HepG2 (cell line): ENCODE data around the gene PMIS2. TPM values are rescaled to one million over a fixed set of nuclear protein-coding genes. Genes with fewer than 3 reads are reported as not detected.
"Not testable (repeated sequence)": the region's sequence is repeated elsewhere in the genome, so short reads cannot be mapped to it uniquely, and the experiment has no call there.

Source experiments
- ATAC-seq: fragments of 200-7000 bp; cut with Tn5 transposase; 3 replicates; pipeline ENCODE4 v1.9.1; 2020; ENCODE audit warnings: mild to moderate bottlenecking, moderate library complexity
- BruUV-seq: library from RNA; stranded (reverse); fragments of 400-500 nt; replicated peaks from 2 replicates; lab custom pipeline; 2021; lab: Mats Ljungman, UMichigan
- CTCF ChIA-PET: fragments of 300-600 bp; formaldehyde crosslinking; extraction: SDS; loops from one replicate; lab custom pipeline; 2021; ENCODE audit warnings: low total read pairs, inconsistent platforms, low intra/inter-chr PET ratio; lab: Yijun Ruan, JAX
- POLR2A ChIA-PET: fragments of 350-600 bp; sonication (Branson Sonifier 250); formaldehyde crosslinking; loops from one replicate; lab custom pipeline; 2020; ENCODE audit warnings: antibody characterized with exemption, inconsistent platforms; lab: Yijun Ruan, JAX
- DNase-seq: peaks from one replicate; pipeline ENCODE4 v3.0.0-alpha.2; 2015; ENCODE audit warnings: low spot score
- FAIRE-seq: peaks from 3 replicates; lab custom pipeline; 2011; peaks lifted over from hg19 to GRCh38; lab: Jason Lieb, UNC
- H2AFZ ChIP-seq: one replicate; pipeline ENCODE4 v1.6.1; 2011; ENCODE audit warnings: low read length, inconsistent platforms
- H3K27ac ChIP-seq: fragments of 300-600 bp; 3 replicates; pipeline ENCODE4 v1.8.0; 2011; ENCODE audit warnings: mixed run types, mild to moderate bottlenecking, mixed read lengths, low read length, inconsistent platforms; ENCODE audit not compliant: insufficient read depth; ENCODE audit errors: extremely low read length
- H3K27me3 ChIP-seq, 2 experiments: fragments of 200-600 bp in 1 of 2; 2 replicates in 1 of 2; 3 replicates in 1 of 2; pipeline versions ENCODE4 v1.6.0 to v1.8.0; 2011; ENCODE audit warnings: low read length in 2 of 2, mild to moderate bottlenecking in 2 of 2, moderate library complexity in 2 of 2, inconsistent platforms in 1 of 2; ENCODE audit not compliant: insufficient read depth in 2 of 2, control insufficient read depth in 1 of 2
- H3K36me3 ChIP-seq, 2 experiments: fragments of 200-600 bp in 1 of 2; replicated peaks in 1 of 2; 2 replicates in 1 of 2; 3 replicates in 1 of 2; pipeline versions ENCODE4 v1.5.1 to v1.8.0; 2011; ENCODE audit warnings: low read length in 2 of 2, inconsistent platforms in 1 of 2; ENCODE audit not compliant: insufficient read depth in 2 of 2, control insufficient read depth in 1 of 2
- H3K4me1 ChIP-seq: 2 replicates; pipeline ENCODE4 v1.5.1; 2012; ENCODE audit warnings: low read length, inconsistent platforms; ENCODE audit not compliant: insufficient read depth
- H3K4me2 ChIP-seq: 2 replicates; pipeline ENCODE4 v1.6.0; 2011; ENCODE audit warnings: low read depth, low read length, inconsistent platforms
- H3K4me3 ChIP-seq, 3 experiments: fragments of 200-600 bp in 1 of 3; sonication (generic), shearing (Covaris generic) in 1 of 3; replicated peaks in 1 of 3; 2 replicates each; pipeline ENCODE4 v1.5.1; 2011 to 2016; ENCODE audit warnings: low read length in 3 of 3, inconsistent platforms in 2 of 3, low read depth in 2 of 3, mild to moderate bottlenecking in 2 of 3, control low read depth in 1 of 3, mixed read lengths in 1 of 3; ENCODE audit not compliant: insufficient read depth in 1 of 3
- H3K79me2 ChIP-seq: one replicate; pipeline ENCODE4 v1.6.1; 2011; ENCODE audit warnings: low read length, inconsistent platforms; ENCODE audit not compliant: insufficient read depth
- H3K9ac ChIP-seq: 2 replicates; pipeline ENCODE4 v1.6.0; 2011; ENCODE audit warnings: mild to moderate bottlenecking, low read depth, low read length, inconsistent platforms; ENCODE audit not compliant: insufficient read depth
- H3K9me3 ChIP-seq: 2 replicates; pipeline ENCODE4 v1.5.1; 2012; ENCODE audit warnings: mild to moderate bottlenecking, low read length
- H4K20me1 ChIP-seq: 2 replicates; pipeline ENCODE4 v1.6.0; 2011; ENCODE audit warnings: inconsistent platforms, mild to moderate bottlenecking, low read length, moderate library complexity; ENCODE audit not compliant: insufficient read depth
- DPF2 ChIP-seq: sonication (generic); formaldehyde crosslinking; IDR thresholded peaks from 2 replicates; pipeline ENCODE4 v1.4.0; 2020; ENCODE audit warnings: mild to moderate bottlenecking, low read depth, missing genetic modification reagents, borderline replicate concordance
- EEA1 ChIP-seq: sonication (generic); formaldehyde crosslinking; IDR thresholded peaks from 2 replicates; pipeline ENCODE4 v1.5.1; 2020; ENCODE audit warnings: mild to moderate bottlenecking, missing genetic modification reagents, borderline replicate concordance
- ETV5 ChIP-seq: IDR thresholded peaks from 2 replicates; pipeline ENCODE4 v1.6.1; 2018; ENCODE audit warnings: missing biosample characterization, missing genetic modification reagents, inconsistent platforms, borderline replicate concordance
- FOXC1 ChIP-seq: sonication (generic); formaldehyde crosslinking; IDR thresholded peaks from 2 replicates; pipeline ENCODE4 v1.8.0; 2022; ENCODE audit warnings: mild to moderate bottlenecking, missing genetic modification reagents, borderline replicate concordance
- HNRNPK ChIP-seq: fragments of 200-400 bp; formaldehyde crosslinking; IDR thresholded peaks from 2 replicates; pipeline ENCODE4 v1.6.1; 2018; ENCODE audit warnings: low read length, low read depth, moderate library complexity, mild to moderate bottlenecking; ENCODE audit not compliant: poor library complexity, severe bottlenecking
- SRF ChIP-seq: IDR thresholded peaks from 2 replicates; pipeline ENCODE4 v1.6.1; 2011; ENCODE audit warnings: mild to moderate bottlenecking, low read depth, low read length, moderate library complexity
- TBP ChIP-seq: sonication (generic); formaldehyde crosslinking; IDR thresholded peaks from 2 replicates; pipeline ENCODE4 v1.5.0; 2020; ENCODE audit warnings: missing genetic modification reagents
- ZNF121 ChIP-seq: sonication (generic); formaldehyde crosslinking; IDR thresholded peaks from 2 replicates; pipeline ENCODE4 v1.5.0; 2020; ENCODE audit warnings: mild to moderate bottlenecking, missing genetic modification reagents
- ZNF280B ChIP-seq: sonication (generic); formaldehyde crosslinking; IDR thresholded peaks from 2 replicates; pipeline ENCODE4 v1.5.0; 2020; ENCODE audit warnings: missing genetic modification reagents, mild to moderate bottlenecking, borderline replicate concordance
- ZNF30 ChIP-seq: sonication (generic); formaldehyde crosslinking; IDR thresholded peaks from 2 replicates; pipeline ENCODE4 v1.5.0; 2020; ENCODE audit warnings: mild to moderate bottlenecking, missing genetic modification reagents
- ZNF770 ChIP-seq: sonication (generic); formaldehyde crosslinking; IDR thresholded peaks from 2 replicates; pipeline ENCODE4 v1.5.0; 2020; ENCODE audit warnings: mild to moderate bottlenecking, missing genetic modification reagents
- WGBS: methylation state at CpG from one replicate; pipeline ENCODE4 v1.1.6; 2017; ENCODE audit warnings: low lambda C conversion rate; 5-methylcytosine and 5-hydroxymethylcytosine counted together
- in situ Hi-C: cut with HindIII; loops from 2 replicates; pipeline ENCODE4 v1.10.0; 2017; ENCODE audit warnings: low pct_unique_long_range_greater_than_20kb; ENCODE audit not compliant: extremely low pct_ligation_motif_present
- intact Hi-C: fragments of 100-400 bp; cut with micrococcal nuclease; formaldehyde crosslinking; loops from one replicate; pipeline ENCODE4 v1.10.0; 2022; ENCODE audit not compliant: unreplicated experiment
- polyA plus RNA-seq, 8 experiments: library from polyadenylated mRNA; depleted of rRNA in 3 of 8; stranded (reverse) in 7 of 8; unstranded in 1 of 8; fragments of >200 nt; fragmentation: Illumina TruSeq in 4 of 8; extraction: Trizol in 4 of 8; gene quantifications; 2 replicates each; pipeline versions ENCODE4 v1.2.1 to v1.2.3, GENCODE V29; 2011 to 2016; ENCODE audit warnings: low read depth in 4 of 8, missing spikeins in 1 of 8, mixed read lengths in 1 of 8; ENCODE audit not compliant: insufficient read depth in 1 of 8
- total RNA-seq, 5 experiments: library from RNA; depleted of rRNA; stranded (reverse); fragments of >200 nt; fragmentation: Illumina TruSeq; extraction: Trizol; gene quantifications; 2 replicates each; pipeline ENCODE4 v1.2.3, GENCODE V29; 2016; ENCODE audit warnings: low read depth in 1 of 5

Gene PMIS2
- total and polyA plus RNA-seq, 2 of the 13 experiments (the other 11 are each of a cell fraction or from before 2014, with no cell fraction given) = not detected

GRCh38 chr19:35592226-35592625 is 6.3 kb downstream of the PMIS2 start (continued):
- TF ChIP-seq ETV5 (CRISPR knock-in tag) = no peak
- TF ChIP-seq, all 625 proteins: peak for 6

GRCh38 chr19:35595026-35595425 is 9.1 kb downstream of the PMIS2 start:
- TF ChIP-seq ZNF770 (CRISPR knock-in tag) = 0 out of 2 replicates have a peak, but pooled peaks have one; percentile 5
- TF ChIP-seq ZNF121 (CRISPR knock-in tag) = peak; percentile 91
- TF ChIP-seq, all 625 proteins: peak for 2; not testable (repeated sequence) for 623
- H3K79me2 ChIP-seq, H2AFZ ChIP-seq, in situ Hi-C loops, ATAC-seq, intact Hi-C loops, H4K20me1 ChIP-seq, POLR2A ChIA-PET, BruUV-seq, DNase-seq, H3K27ac ChIP-seq, H3K4me2 ChIP-seq, H3K36me3 ChIP-seq, H3K27me3 ChIP-seq, CTCF ChIA-PET, H3K9ac ChIP-seq, FAIRE-seq, H3K9me3 ChIP-seq, H3K4me3 ChIP-seq: not testable (repeated sequence)
- WGBS = 36% methylated on average over 3 of the region's 3 CpGs
- peaks cover 31% of the 10 kb centered on the region for H3K4me1 ChIP-seq

GRCh38 chr19:35595928-35596327 is 10.0 kb downstream of the PMIS2 start:
- Histone ChIP-seq H3K27me3 (no peaks in the 10 kb centered on the region), H3K36me3 (no peaks in the 10 kb centered on the region), H4K20me1 (no peaks in the 10 kb centered on the region), H3K4me2 (no peak overlapping the region), H3K79me2 (no peaks in the 10 kb centered on the region), H2AFZ (no peak overlapping the region), H3K27ac (no peak overlapping the region), H3K4me1 (peaks cover 31% of the 10 kb centered on the region), H3K9me3 (no peaks in the 10 kb centered on the region), H3K4me3 (no peak overlapping the region), H3K9ac (no peak overlapping the region)
- DNase-seq (no peak), FAIRE-seq (no peak), ATAC-seq (no peak)
- intact Hi-C loops (no loop called here), in situ Hi-C loops (no loop called here)
- CTCF ChIA-PET = no interaction called here
- WGBS = 95% methylated on average over 1 of the region's 1 CpG
- POLR2A ChIA-PET = interaction anchor here (1.2 kb wide), 1 partner anchor 9 kb away, joined by 12 read pairs; no protein-coding TSS in a partner anchor
- TF ChIP-seq EEA1 = no peak
- TF ChIP-seq TBP (CRISPR knock-in tag) = no peak
- no peak for TF ChIP-seq FOXC1
- TF ChIP-seq ZNF280B = no peak
- peak; percentile 17 for TF ChIP-seq HNRNPK
- TF ChIP-seq DPF2 (CRISPR knock-in tag) = no peak
- no peak for TF ChIP-seq SRF
- no peak for TF ChIP-seq ZNF30 (CRISPR knock-in tag)
- no TSS peak for BruUV-seq
